A673 (cell line): ENCODE data around the gene ARSB. TPM values are rescaled to one million over a fixed set of nuclear protein-coding genes. Genes with fewer than 3 reads are reported as not detected.

Experiments used
- BruUV-seq: library from RNA; stranded (reverse); fragments of 400-500 nt; replicated peaks from 2 replicates; lab custom pipeline; 2021; lab: Mats Ljungman, UMichigan
- CTCF ChIA-PET: fragments of 300-600 bp; sonication (Branson Sonifier 250); formaldehyde crosslinking; loops from one replicate; lab custom pipeline; 2022; ENCODE audit warnings: antibody characterized with exemption; lab: Charles Lee
- POLR2A ChIA-PET: fragments of 300-600 bp; sonication (Branson Sonifier 250); formaldehyde crosslinking; loops from one replicate; lab custom pipeline; 2022; ENCODE audit warnings: antibody characterized with exemption; ENCODE audit not compliant: low non-redundant PET; lab: Charles Lee
- DNase-seq: peaks from one replicate; pipeline ENCODE4 v3.0.0-alpha.2; 2015; ENCODE audit warnings: low spot score
- H3K27ac ChIP-seq: fragments of 200-600 bp; sonication (generic); 2 replicates; pipeline ENCODE4 v1.5.1; 2016; ENCODE audit warnings: mixed run types, low read depth, mild to moderate bottlenecking, mixed read lengths, antibody characterized with exemption, low read length; ENCODE audit not compliant: poor library complexity, severe bottlenecking
- H3K27me3 ChIP-seq: fragments of 200-600 bp; sonication (generic); replicated peaks from 2 replicates; pipeline ENCODE4 v1.6.1; 2017; ENCODE audit warnings: mixed run types, low read depth, mild to moderate bottlenecking, mixed read lengths, antibody characterized with exemption, low read length; ENCODE audit not compliant: insufficient read depth, poor library complexity
- H3K36me3 ChIP-seq: fragments of 200-600 bp; sonication (generic); 2 replicates; pipeline ENCODE4 v1.6.1; 2016; ENCODE audit warnings: mixed run types, mild to moderate bottlenecking, mixed read lengths, antibody characterized with exemption, low read length; ENCODE audit not compliant: insufficient read depth, poor library complexity, severe bottlenecking
- H3K4me1 ChIP-seq: fragments of 200-600 bp; sonication (generic); 2 replicates; pipeline ENCODE4 v1.6.1; 2017; ENCODE audit warnings: mixed run types, mild to moderate bottlenecking, mixed read lengths, antibody characterized with exemption, low read length; ENCODE audit not compliant: insufficient read depth, poor library complexity, severe bottlenecking
- H3K4me3 ChIP-seq: fragments of 200-600 bp; sonication (generic); 2 replicates; pipeline ENCODE4 v1.5.1; 2016; ENCODE audit warnings: low read depth, mixed run types, mild to moderate bottlenecking, mixed read lengths, low read length; ENCODE audit not compliant: poor library complexity, severe bottlenecking
- H3K9me3 ChIP-seq: fragments of 200-600 bp; sonication (generic); 2 replicates; pipeline ENCODE4 v1.6.1; 2016; ENCODE audit warnings: mixed run types, low read depth, mild to moderate bottlenecking, mixed read lengths, antibody characterized with exemption, low read length; ENCODE audit not compliant: poor library complexity, severe bottlenecking
- EZH2 ChIP-seq: fragments of 200-600 bp; sonication (generic); IDR thresholded peaks from 2 replicates; pipeline ENCODE4 v1.6.1; 2017; ENCODE audit warnings: borderline replicate concordance, low read depth, mild to moderate bottlenecking, mixed read lengths, antibody characterized with exemption, low read length; ENCODE audit not compliant: poor library complexity, severe bottlenecking
- intact Hi-C: fragments of 100-400 bp; cut with micrococcal nuclease; formaldehyde crosslinking; loops from one replicate; pipeline ENCODE4 v1.10.0; 2022; ENCODE audit not compliant: unreplicated experiment
- total RNA-seq: library from RNA; stranded (reverse); gene quantifications from 2 replicates; pipeline ENCODE4 v1.2.3, GENCODE V29; 2021
- TF ChIP-seq, protein P1 (sequence below): fragments of 300-800, 200-600 bp; sonication (generic); conservative IDR thresholded peaks from 2 replicates; pipeline ENCODE4 v1.5.1; 2017; ENCODE audit warnings: low read depth, mild to moderate bottlenecking, antibody characterized with exemption, low read length, moderate library complexity, mixed read lengths

The ARSB gene
- total RNA-seq, 1 experiment from 2014 or later, result 16.8 TPM

DNA sequence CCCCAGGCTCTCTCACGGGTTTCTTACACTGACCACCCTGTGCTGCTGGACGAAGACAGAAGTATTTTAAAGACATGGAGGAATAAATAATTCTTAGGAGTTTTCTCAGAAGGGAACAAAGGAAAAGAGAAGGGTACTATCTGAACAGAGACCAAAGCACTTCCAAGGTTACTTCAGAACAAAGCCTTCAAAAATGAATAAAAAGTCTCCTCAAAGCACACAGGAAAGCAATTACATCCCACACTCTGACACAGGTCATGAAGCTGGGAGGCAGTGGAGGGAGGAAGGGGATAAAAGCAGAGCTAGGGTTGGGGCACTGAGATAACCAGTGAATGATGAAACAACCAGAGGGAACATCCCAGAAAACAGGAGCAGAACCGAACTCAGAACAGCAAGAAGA, 151.8 kb downstream of the ARSB start:
- Histone ChIP-seq H3K4me3 (no peak overlapping the region), H3K27ac (no peak overlapping the region), H3K9me3 (no peaks in the 10 kb centered on the region), H3K4me1 (no peaks in the 10 kb centered on the region), H3K36me3 (no peaks in the 10 kb centered on the region), H3K27me3 (no peaks in the 10 kb centered on the region)
- intact Hi-C loops, result no loop called here
- TF ChIP-seq, protein P1, sequence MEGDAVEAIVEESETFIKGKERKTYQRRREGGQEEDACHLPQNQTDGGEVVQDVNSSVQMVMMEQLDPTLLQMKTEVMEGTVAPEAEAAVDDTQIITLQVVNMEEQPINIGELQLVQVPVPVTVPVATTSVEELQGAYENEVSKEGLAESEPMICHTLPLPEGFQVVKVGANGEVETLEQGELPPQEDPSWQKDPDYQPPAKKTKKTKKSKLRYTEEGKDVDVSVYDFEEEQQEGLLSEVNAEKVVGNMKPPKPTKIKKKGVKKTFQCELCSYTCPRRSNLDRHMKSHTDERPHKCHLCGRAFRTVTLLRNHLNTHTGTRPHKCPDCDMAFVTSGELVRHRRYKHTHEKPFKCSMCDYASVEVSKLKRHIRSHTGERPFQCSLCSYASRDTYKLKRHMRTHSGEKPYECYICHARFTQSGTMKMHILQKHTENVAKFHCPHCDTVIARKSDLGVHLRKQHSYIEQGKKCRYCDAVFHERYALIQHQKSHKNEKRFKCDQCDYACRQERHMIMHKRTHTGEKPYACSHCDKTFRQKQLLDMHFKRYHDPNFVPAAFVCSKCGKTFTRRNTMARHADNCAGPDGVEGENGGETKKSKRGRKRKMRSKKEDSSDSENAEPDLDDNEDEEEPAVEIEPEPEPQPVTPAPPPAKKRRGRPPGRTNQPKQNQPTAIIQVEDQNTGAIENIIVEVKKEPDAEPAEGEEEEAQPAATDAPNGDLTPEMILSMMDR, result no peak
- TF ChIP-seq EZH2, result no peak
- CTCF ChIA-PET, result no interaction called here
- POLR2A ChIA-PET, result no interaction called here
- BruUV-seq, result no TSS peak
- DNase-seq, result no peak

DNA sequence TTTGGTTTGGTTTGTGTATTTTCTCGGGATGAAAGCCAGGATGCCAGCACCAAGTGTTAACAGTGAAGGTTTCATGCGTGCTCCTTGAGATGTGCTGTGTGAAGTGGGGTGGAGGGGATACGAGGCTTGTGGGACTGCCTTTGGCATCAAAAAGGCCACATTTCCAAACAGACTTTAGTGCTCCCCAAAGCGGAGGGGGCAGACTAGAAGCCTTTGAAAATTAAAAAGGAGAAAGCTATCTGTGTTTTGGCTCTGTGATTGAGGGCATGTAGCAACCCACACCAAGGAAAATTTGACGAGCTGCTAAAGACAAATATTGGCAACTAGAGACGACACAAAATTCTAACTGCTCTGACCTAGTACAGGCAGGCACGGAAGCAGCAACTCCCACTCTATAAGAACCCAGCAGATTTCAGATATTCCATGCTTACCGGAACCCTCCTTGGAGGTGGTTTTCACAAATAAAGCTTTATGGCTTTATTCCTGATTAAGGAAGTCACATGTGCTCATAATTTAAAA, 154.5 kb downstream of the ARSB start:
- CTCF ChIA-PET, result no interaction called here
- no TSS peak for BruUV-seq
- intact Hi-C loops, result no loop called here

DNA sequence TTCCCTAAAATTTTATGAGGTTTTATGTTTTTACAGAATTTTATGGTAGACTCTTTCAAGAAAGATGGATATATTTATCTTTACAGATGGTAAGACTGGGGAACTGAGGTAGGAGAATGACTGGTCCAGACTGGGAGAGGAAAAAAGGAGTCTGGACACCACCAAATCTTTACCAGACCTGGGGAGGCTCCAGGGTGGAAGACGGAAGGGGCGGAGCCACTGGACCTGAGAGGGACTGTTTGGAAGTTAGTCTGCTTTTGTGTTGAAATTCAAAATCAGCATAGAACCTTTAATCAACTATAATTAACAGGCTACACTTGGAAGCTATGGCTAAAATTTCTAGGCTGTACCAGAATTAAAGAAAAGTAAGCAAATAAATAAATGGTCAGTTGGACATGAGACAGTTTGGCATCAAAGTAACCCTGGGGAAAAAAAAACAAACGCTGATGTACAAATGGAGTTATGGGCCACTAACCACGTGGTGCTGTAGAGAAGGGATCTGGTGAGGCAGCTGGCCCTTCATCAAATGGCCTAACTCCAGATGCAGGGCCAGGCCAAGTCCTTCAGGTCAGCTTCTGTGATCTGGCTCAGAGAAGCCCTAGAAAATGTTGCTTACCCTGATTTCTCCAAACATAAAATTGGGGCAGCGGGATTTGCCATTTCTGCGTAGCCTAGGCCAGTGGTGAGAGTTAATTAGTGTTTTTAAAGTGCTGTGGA, 155.1 kb downstream of the ARSB start:
- Histone ChIP-seq H3K4me3 (no peak overlapping the region), H3K9me3 (no peaks in the 10 kb centered on the region), H3K27me3 (no peaks in the 10 kb centered on the region), H3K4me1 (no peaks in the 10 kb centered on the region), H3K27ac (no peak overlapping the region), H3K36me3 (no peaks in the 10 kb centered on the region)
- no peak for DNase-seq
- BruUV-seq, result no TSS peak
- TF ChIP-seq EZH2, result no peak
- TF ChIP-seq, protein P1, result no peak
- ChIA-PET POLR2A (no interaction called here), CTCF (no interaction called here)
- intact Hi-C loops, result no loop called here

More for the DNA sequence above, 154.5 kb downstream of the ARSB start:
- H3K9me3 ChIP-seq, result no peaks in the 10 kb centered on the region
- H3K27ac ChIP-seq, result no peak overlapping the region
- POLR2A ChIA-PET, result no interaction called here
- no peak for TF ChIP-seq EZH2
- TF ChIP-seq, protein P1, result no peak
- H3K4me1 ChIP-seq, result no peaks in the 10 kb centered on the region
- H3K27me3 ChIP-seq, result no peaks in the 10 kb centered on the region
- no peaks in the 10 kb centered on the region for H3K36me3 ChIP-seq
- DNase-seq, result no peak
- no peak overlapping the region for H3K4me3 ChIP-seq
